K562 (cell line): Measurements from ENCODE around the gene EML3. TPM values are rescaled to one million over a fixed set of nuclear protein-coding genes. Genes with fewer than 3 reads are reported as not detected.
A peak's percentile ranks its signal among the peaks of the same experiment; 100 is the strongest.

Experiments
- ADNP ChIP-seq: fragments of 200-800 bp; sonication (Bioruptor generic); IDR thresholded peaks from 2 replicates; pipeline ENCODE4 v1.6.1; 2016; ENCODE audit warnings: missing genetic modification characterization, missing compliant biosample characterization
- ARNT ChIP-seq, 2 experiments: fragments of 450-650 bp; IDR thresholded peaks; 2 replicates each; pipeline ENCODE4 v1.6.1; 2016; ENCODE audit warnings: mild to moderate bottlenecking in 1 of 2
- EHMT2 ChIP-seq: fragments of 450-650 bp; IDR thresholded peaks from 2 replicates; pipeline ENCODE4 v1.6.1; 2018; ENCODE audit warnings: antibody characterized with exemption
- EP400 ChIP-seq: fragments of 450-650 bp; IDR thresholded peaks from 2 replicates; pipeline ENCODE4 v1.6.1; 2017; ENCODE audit warnings: antibody characterized with exemption, mild to moderate bottlenecking, moderate library complexity
- MTA1 ChIP-seq: fragments of 450-650 bp; IDR thresholded peaks from 2 replicates; pipeline ENCODE4 v1.6.1; 2017; ENCODE audit warnings: borderline replicate concordance
- MYC ChIP-seq, 2 experiments: fragments of 250-450 bp in 1 of 2; sonication (Bioruptor Pico) in 1 of 2; IDR thresholded peaks; 2 replicates each; pipeline versions ENCODE4 v1.5.1 to v1.6.1; 2012 to 2021; ENCODE audit warnings: low read depth in 2 of 2, borderline replicate concordance in 1 of 2, improper control_type of control experiment in 1 of 2, low read length in 1 of 2, mild to moderate bottlenecking in 1 of 2, moderate library complexity in 1 of 2
- POLR2AphosphoS2 ChIP-seq: IDR thresholded peaks from 2 replicates; pipeline ENCODE4 v1.6.1; 2012; ENCODE audit warnings: low read length, improper control_type of control experiment
- SREBF1 ChIP-seq: fragments of 150-350 bp; IDR thresholded peaks from 2 replicates; pipeline ENCODE4 v1.6.1; 2014; ENCODE audit warnings: antibody characterized with exemption, low read depth, low read length, borderline replicate concordance
- ZBED1 ChIP-seq: IDR thresholded peaks from 2 replicates; pipeline ENCODE4 v1.6.1; 2014
- ZBTB1 ChIP-seq: sonication (generic); formaldehyde crosslinking; IDR thresholded peaks from 2 replicates; pipeline ENCODE4 v1.8.1; 2023; ENCODE audit warnings: missing genetic modification reagents, low read depth, mild to moderate bottlenecking, borderline replicate concordance
- ZNF699 ChIP-seq: fragments of 250-450 bp; sonication (Bioruptor Pico); IDR thresholded peaks from 2 replicates; pipeline ENCODE4 v1.8.0; 2021; ENCODE audit warnings: mild to moderate bottlenecking, moderate library complexity; ENCODE audit not compliant: insufficient replicate concordance
- ZNF75A ChIP-seq: fragments of 450-650 bp; formaldehyde crosslinking; IDR thresholded peaks from 2 replicates; pipeline ENCODE4 v1.4.0; 2020; ENCODE audit warnings: mild to moderate bottlenecking
- polyA plus RNA-seq, 8 experiments: library from polyadenylated mRNA; depleted of rRNA in 4 of 8; stranded (reverse) in 5 of 8; unstranded in 3 of 8; fragments of >200 nt; fragmentation: Nextera tagmentation in 2 of 8; fragmentation: Illumina TruSeq in 1 of 8; extraction: Ambion mirVana in 2 of 8; extraction: Trizol in 1 of 8; gene quantifications; 2 replicates each; pipeline versions ENCODE4 v1.2.1 to v1.2.3, GENCODE V29; 2011 to 2014; ENCODE audit warnings: inconsistent platforms in 1 of 8, missing spikeins in 1 of 8
- total RNA-seq, 7 experiments: library from RNA; depleted of rRNA in 6 of 7; stranded (reverse); fragments of >200 nt in 6 of 7; fragmentation: Illumina TruSeq in 2 of 7; extraction: Trizol in 2 of 7; gene quantifications; 2 replicates each; pipeline versions ENCODE4 v1.2.1 to v1.2.3, GENCODE V29; 2011 to 2021; ENCODE audit warnings: low replicate concordance in 1 of 7
- TF ChIP-seq, protein P1 (sequence below): fragments of 450-650 bp; IDR thresholded peaks from 2 replicates; pipeline ENCODE4 v1.6.1; 2016; ENCODE audit warnings: mild to moderate bottlenecking, moderate library complexity
- TF ChIP-seq, protein P2 (sequence below), 2 experiments: IDR thresholded peaks in 1 of 2; conservative IDR thresholded peaks in 1 of 2; 2 replicates each; pipeline ENCODE4 v1.6.1; 2016; ENCODE audit warnings: low read depth in 2 of 2, mild to moderate bottlenecking in 1 of 2, missing compliant biosample characterization in 1 of 2, missing genetic modification characterization in 1 of 2, moderate library complexity in 1 of 2

The EML3 gene
- total and polyA plus RNA-seq, 9 of the 15 experiments (the other 6 are each of a cell fraction or from before 2014, with no cell fraction given) = 0.32 to 90.5 (median 26.4) TPM

DNA sequence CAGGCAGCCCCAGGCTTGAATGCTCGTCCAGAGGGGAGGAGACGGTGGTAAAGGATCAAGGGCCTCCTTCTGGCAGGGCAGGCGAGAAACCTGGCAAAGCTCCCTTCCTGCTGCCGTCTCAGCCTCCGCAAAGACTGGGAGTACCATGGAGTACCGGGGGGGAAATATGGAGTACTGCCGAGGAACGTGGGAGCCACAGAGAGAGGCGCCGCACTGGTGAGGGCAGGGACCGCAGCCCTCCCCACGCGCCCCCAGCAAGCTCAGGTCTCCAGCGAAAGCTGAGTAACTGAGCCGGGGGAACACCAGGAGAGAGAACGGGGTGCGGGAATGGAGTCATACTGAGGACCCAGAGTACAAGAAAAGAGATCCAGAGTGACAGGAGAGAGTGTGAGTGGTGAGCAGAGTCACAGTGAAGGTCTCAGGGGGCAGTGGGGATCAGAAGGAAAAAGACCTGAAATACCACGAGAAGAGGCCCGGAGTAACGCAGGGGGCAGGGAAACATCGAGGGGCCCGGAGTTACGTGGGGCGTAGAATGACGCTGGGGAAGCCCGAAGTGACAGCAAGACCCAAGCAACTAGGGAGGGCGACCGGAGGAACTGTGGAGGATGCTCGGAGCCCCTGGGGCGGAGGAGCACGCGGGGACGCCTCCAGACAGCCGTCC, 740 bp downstream of the EML3 start (continued):
- TF ChIP-seq MYC (IDR thresholded peaks at IDR 0.05; ENCODE audit: low read depth, low read length) (peak; percentile 73; the same call in 1 of the 2 replicates), MYC (CRISPR knock-in tag; IDR thresholded peaks at IDR 0.05; ENCODE audit: borderline replicate concordance, low read depth) (no peak), MTA1 (peak; percentile 58; the same call in 1 of the 2 replicates), EP400 (peak; percentile 55), POLR2AphosphoS2 (no peak), SREBF1 (no peak), EHMT2 (no peak), ZBED1 (no peak), ZNF75A (no peak), ADNP (tag) (no peak; the same call in 1 of the 2 replicates), ZBTB1 (CRISPR knock-in tag) (no peak), ARNT (IDR thresholded peaks at IDR 0.05) (no peak; a peak in 1 of 4 replicates), ZNF699 (CRISPR knock-in tag) (no peak)
- TF ChIP-seq, protein P1, sequence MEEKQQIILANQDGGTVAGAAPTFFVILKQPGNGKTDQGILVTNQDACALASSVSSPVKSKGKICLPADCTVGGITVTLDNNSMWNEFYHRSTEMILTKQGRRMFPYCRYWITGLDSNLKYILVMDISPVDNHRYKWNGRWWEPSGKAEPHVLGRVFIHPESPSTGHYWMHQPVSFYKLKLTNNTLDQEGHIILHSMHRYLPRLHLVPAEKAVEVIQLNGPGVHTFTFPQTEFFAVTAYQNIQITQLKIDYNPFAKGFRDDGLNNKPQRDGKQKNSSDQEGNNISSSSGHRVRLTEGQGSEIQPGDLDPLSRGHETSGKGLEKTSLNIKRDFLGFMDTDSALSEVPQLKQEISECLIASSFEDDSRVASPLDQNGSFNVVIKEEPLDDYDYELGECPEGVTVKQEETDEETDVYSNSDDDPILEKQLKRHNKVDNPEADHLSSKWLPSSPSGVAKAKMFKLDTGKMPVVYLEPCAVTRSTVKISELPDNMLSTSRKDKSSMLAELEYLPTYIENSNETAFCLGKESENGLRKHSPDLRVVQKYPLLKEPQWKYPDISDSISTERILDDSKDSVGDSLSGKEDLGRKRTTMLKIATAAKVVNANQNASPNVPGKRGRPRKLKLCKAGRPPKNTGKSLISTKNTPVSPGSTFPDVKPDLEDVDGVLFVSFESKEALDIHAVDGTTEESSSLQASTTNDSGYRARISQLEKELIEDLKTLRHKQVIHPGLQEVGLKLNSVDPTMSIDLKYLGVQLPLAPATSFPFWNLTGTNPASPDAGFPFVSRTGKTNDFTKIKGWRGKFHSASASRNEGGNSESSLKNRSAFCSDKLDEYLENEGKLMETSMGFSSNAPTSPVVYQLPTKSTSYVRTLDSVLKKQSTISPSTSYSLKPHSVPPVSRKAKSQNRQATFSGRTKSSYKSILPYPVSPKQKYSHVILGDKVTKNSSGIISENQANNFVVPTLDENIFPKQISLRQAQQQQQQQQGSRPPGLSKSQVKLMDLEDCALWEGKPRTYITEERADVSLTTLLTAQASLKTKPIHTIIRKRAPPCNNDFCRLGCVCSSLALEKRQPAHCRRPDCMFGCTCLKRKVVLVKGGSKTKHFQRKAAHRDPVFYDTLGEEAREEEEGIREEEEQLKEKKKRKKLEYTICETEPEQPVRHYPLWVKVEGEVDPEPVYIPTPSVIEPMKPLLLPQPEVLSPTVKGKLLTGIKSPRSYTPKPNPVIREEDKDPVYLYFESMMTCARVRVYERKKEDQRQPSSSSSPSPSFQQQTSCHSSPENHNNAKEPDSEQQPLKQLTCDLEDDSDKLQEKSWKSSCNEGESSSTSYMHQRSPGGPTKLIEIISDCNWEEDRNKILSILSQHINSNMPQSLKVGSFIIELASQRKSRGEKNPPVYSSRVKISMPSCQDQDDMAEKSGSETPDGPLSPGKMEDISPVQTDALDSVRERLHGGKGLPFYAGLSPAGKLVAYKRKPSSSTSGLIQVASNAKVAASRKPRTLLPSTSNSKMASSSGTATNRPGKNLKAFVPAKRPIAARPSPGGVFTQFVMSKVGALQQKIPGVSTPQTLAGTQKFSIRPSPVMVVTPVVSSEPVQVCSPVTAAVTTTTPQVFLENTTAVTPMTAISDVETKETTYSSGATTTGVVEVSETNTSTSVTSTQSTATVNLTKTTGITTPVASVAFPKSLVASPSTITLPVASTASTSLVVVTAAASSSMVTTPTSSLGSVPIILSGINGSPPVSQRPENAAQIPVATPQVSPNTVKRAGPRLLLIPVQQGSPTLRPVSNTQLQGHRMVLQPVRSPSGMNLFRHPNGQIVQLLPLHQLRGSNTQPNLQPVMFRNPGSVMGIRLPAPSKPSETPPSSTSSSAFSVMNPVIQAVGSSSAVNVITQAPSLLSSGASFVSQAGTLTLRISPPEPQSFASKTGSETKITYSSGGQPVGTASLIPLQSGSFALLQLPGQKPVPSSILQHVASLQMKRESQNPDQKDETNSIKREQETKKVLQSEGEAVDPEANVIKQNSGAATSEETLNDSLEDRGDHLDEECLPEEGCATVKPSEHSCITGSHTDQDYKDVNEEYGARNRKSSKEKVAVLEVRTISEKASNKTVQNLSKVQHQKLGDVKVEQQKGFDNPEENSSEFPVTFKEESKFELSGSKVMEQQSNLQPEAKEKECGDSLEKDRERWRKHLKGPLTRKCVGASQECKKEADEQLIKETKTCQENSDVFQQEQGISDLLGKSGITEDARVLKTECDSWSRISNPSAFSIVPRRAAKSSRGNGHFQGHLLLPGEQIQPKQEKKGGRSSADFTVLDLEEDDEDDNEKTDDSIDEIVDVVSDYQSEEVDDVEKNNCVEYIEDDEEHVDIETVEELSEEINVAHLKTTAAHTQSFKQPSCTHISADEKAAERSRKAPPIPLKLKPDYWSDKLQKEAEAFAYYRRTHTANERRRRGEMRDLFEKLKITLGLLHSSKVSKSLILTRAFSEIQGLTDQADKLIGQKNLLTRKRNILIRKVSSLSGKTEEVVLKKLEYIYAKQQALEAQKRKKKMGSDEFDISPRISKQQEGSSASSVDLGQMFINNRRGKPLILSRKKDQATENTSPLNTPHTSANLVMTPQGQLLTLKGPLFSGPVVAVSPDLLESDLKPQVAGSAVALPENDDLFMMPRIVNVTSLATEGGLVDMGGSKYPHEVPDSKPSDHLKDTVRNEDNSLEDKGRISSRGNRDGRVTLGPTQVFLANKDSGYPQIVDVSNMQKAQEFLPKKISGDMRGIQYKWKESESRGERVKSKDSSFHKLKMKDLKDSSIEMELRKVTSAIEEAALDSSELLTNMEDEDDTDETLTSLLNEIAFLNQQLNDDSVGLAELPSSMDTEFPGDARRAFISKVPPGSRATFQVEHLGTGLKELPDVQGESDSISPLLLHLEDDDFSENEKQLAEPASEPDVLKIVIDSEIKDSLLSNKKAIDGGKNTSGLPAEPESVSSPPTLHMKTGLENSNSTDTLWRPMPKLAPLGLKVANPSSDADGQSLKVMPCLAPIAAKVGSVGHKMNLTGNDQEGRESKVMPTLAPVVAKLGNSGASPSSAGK = no peak
- TF ChIP-seq, protein P2, sequence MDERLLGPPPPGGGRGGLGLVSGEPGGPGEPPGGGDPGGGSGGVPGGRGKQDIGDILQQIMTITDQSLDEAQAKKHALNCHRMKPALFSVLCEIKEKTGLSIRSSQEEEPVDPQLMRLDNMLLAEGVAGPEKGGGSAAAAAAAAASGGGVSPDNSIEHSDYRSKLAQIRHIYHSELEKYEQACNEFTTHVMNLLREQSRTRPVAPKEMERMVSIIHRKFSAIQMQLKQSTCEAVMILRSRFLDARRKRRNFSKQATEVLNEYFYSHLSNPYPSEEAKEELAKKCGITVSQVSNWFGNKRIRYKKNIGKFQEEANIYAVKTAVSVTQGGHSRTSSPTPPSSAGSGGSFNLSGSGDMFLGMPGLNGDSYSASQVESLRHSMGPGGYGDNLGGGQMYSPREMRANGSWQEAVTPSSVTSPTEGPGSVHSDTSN (CRISPR knock-in tag; IDR thresholded peaks at IDR 0.05; ENCODE audit: low read depth) = no peak
- TF ChIP-seq, protein P2 (tag; conservative IDR thresholded peaks at IDR 0.05; ENCODE audit: low read depth) = no peak
